Effector memory CD8-positive, alpha-beta T cell (primary cell): ENCODE data around the gene IFNL4.
"Not testable (repeated sequence)": the region's sequence is repeated elsewhere in the genome, so short reads cannot be mapped to it uniquely, and the experiment has no call there.

Experiments
- ATAC-seq: fragments of 150-1000 bp; cut with Tn5 transposase; replicated peaks from 2 replicates; pipeline ENCODE4 v1.10.0; 2021; ENCODE audit warnings: mild to moderate bottlenecking, moderate library complexity
- DNase-seq, 3 experiments: peaks; one replicate each; pipeline ENCODE4 v3.0.0; 2021
- H3K27ac Mint-ChIP-seq, 2 donors: one replicate each; pipeline ENCODE4 v1.8.0; 2022; ENCODE audit warnings: mild to moderate bottlenecking in 2 of 2, mixed read lengths in 2 of 2, moderate library complexity in 2 of 2
- H3K27me3 Mint-ChIP-seq, 2 donors: one replicate each; pipeline ENCODE4 v1.8.0; 2022; ENCODE audit warnings: mixed read lengths in 2 of 2
- H3K36me3 Mint-ChIP-seq: one replicate; pipeline ENCODE4 v1.8.0; 2022; ENCODE audit warnings: mild to moderate bottlenecking, moderate library complexity, mixed read lengths; ENCODE audit not compliant: insufficient read depth
- H3K4me1 Mint-ChIP-seq, 2 donors: one replicate each; pipeline ENCODE4 v1.8.0; 2022; ENCODE audit warnings: low read depth in 2 of 2, mixed read lengths in 2 of 2
- H3K4me3 Mint-ChIP-seq, 2 donors: one replicate each; pipeline ENCODE4 v1.8.0; 2022; ENCODE audit warnings: mild to moderate bottlenecking in 2 of 2, mixed read lengths in 2 of 2, moderate library complexity in 2 of 2
- H3K9me3 Mint-ChIP-seq, 2 donors: one replicate each; pipeline ENCODE4 v1.8.0; 2022; ENCODE audit warnings: mixed read lengths in 2 of 2

The IFNL4 gene

DNA sequence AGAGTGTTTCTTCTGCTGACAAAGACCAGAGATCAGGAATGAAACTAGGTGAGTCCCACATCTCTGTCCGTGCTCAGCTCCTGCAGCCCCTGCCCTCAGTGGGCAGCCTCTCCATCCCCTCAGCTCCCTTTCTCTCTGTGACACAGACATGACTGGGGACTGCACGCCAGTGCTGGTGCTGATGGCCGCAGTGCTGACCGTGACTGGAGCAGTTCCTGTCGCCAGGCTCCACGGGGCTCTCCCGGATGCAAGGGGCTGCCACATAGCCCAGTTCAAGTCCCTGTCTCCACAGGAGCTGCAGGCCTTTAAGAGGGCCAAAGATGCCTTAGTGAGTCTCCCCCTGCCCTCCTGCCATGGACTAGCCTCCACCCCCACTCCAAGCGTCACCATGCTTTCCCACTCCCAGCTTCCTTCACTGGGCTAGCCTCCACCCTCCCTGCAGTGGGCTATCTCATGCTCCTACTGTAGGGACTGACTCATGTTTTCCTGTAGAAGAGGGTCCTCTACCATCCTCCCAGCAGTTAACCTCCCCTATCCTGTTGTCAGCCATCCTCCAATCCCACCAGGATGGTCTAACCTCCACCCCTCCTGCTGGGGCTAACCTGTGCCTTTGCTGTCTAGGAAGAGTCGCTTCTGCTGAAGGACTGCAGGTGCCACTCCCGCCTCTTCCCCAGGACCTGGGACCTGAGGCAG, 20.0 kb upstream of the IFNL4 start:
- DNase-seq, H3K36me3 Mint-ChIP-seq, H3K9me3 Mint-ChIP-seq, ATAC-seq, H3K27ac Mint-ChIP-seq, H3K4me3 Mint-ChIP-seq: not testable (repeated sequence)
- Mint-ChIP-seq H3K4me1 (peaks cover 4 to 12% of the 10 kb centered on the region in 2 donors), H3K27me3 (peaks cover 20 to 50% of the 10 kb centered on the region in 2 donors)

- H3K27me3 Mint-ChIP-seq = peaks cover 26 to 56% of the 10 kb centered on the region in 2 donors
- not testable (repeated sequence) for DNase-seq, H3K9me3 Mint-ChIP-seq, H3K27ac Mint-ChIP-seq, H3K36me3 Mint-ChIP-seq, H3K4me3 Mint-ChIP-seq
- ATAC-seq = peak; percentile 73
- H3K4me1 Mint-ChIP-seq = peaks cover 7 to 15% of the 10 kb centered on the region in 2 donors
These were observed 19.4 kb upstream of the IFNL4 start, which contains the start of gene IFNL2 for GRCh38 chr19:39268085-39268484. IFNL2 (plus strand) TSS chr19:39268396; CDS start chr19:39268569, 173 bp downstream.

DNA sequence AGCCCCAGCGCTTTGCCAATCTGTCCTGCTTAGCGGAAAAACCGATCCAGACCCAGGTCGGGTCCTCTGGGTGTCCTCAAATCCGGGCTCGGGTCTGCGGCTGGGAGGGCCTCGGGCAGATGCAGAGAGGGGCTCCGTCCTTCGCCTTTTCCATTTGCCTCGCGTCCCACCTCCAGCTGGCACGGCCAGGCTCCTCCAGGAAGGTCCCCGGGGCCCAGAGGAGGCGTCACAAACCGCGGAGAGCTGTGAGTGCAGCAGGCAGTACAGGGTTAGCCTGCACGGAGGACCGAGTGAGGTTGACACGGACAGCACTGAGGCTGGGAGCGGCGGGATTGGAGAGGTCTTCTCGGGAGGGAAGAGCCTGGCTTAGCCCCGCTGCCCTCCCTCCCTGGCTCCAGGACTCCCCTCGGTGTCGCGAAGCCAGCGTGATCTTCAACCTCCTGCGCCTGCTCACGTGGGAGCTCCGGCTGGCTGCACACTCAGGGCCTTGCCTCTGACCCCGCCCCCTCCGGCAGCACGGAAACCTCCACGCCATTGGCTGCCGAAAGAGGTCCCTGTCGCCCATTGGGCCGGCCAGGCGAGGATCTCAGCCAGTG, 16.8 kb upstream of the IFNL4 start:
- DNase-seq (no peak), ATAC-seq (no peak)
- Mint-ChIP-seq H3K9me3 (no peaks in the 10 kb centered on the region), H3K27me3 (peaks cover 39 to 67% of the 10 kb centered on the region in 2 donors), H3K4me3 (peak overlapping the region in 1 of 2 donors; percentile 43), H3K36me3 (no peaks in the 10 kb centered on the region), H3K27ac (no peak overlapping the region), H3K4me1 (peaks cover 7 to 15% of the 10 kb centered on the region in 2 donors)

DNA sequence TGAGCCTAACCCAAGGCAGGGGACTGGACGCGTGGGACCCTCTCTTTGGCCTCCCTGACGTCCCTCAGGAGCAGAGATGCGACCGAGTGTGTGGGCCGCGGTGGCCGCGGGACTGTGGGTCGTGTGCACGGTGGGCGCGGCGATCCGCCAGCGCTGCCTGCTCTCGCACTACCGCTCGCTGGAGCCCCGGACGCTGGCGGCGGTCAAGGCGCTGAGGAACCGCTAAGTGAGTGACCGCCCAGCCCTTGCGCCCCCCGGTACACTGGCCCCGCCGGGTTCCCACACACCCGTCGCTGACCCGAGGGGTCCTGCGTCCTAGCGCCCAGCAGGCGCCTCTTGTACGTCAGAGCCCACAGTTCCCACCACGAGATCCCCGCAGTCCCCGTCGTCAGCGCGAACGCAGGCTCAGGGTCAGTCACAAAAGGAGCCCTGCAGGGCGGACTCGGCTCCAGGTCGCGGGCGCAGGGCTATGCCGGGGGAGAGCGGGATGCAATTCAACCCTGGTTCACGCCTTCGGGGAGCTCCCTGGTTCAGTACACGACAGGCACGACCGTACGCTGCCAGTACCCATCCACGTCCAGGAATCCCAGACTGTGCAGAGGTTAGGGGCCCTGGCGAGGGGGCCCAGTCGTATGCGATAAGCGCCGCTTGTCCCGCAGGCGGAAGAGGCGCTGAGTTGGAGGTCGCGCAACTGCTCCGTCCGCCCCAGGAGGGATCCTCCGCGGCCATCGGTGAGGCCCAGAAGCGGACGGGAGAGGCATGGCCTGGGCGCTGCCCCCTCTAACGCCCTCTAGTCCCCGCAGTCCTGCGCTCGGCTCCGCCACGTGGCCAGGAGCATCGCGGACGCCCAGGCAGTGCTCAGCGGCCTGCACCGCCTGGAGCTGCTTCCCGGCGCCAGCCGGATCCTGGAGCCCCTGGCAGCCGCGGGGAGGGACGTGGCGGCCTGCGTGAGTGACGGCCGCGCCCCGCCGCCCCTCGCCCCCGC, 15.9 kb upstream of the IFNL4 start:
- H3K4me1 Mint-ChIP-seq = peaks cover 7 to 12% of the 10 kb centered on the region in 2 donors
- H3K36me3 Mint-ChIP-seq = peaks cover 4% of the 10 kb centered on the region
- H3K27me3 Mint-ChIP-seq = peaks cover 34 to 59% of the 10 kb centered on the region in 2 donors

GRCh38 chr19:39263912-39264305, 15.3 kb upstream of the IFNL4 start:
- peak overlapping the region in 1 of 2 donors; percentile 26 for H3K4me3 Mint-ChIP-seq
- DNase-seq = no peak
- peak; percentile 15 for ATAC-seq
- H3K36me3 Mint-ChIP-seq = peaks cover 4% of the 10 kb centered on the region
- no peak overlapping the region for H3K27ac Mint-ChIP-seq
- peaks cover 27 to 52% of the 10 kb centered on the region in 2 donors for H3K27me3 Mint-ChIP-seq
- peaks cover 7 to 12% of the 10 kb centered on the region in 2 donors for H3K4me1 Mint-ChIP-seq
- H3K9me3 Mint-ChIP-seq = no peaks in the 10 kb centered on the region

More for the DNA sequence above, 15.9 kb upstream of the IFNL4 start:
- DNase-seq (no peak), ATAC-seq (peak; percentile 31)
- Mint-ChIP-seq H3K27ac (no peak overlapping the region), H3K4me3 (peak overlapping the region in 1 of 2 donors; percentile 26), H3K9me3 (no peaks in the 10 kb centered on the region)

- Mint-ChIP-seq H3K4me1 (peaks cover 12 to 17% of the 10 kb centered on the region in 2 donors), H3K27ac (no peak overlapping the region), H3K27me3 (peaks cover 24 to 48% of the 10 kb centered on the region in 2 donors), H3K4me3 (no peak overlapping the region), H3K36me3 (peaks cover 6% of the 10 kb centered on the region), H3K9me3 (no peaks in the 10 kb centered on the region)
- DNase-seq = no peak
- no peak for ATAC-seq
These were observed 13.8 kb upstream of the IFNL4 start for GRCh38 chr19:39262496-39262895.

DNA sequence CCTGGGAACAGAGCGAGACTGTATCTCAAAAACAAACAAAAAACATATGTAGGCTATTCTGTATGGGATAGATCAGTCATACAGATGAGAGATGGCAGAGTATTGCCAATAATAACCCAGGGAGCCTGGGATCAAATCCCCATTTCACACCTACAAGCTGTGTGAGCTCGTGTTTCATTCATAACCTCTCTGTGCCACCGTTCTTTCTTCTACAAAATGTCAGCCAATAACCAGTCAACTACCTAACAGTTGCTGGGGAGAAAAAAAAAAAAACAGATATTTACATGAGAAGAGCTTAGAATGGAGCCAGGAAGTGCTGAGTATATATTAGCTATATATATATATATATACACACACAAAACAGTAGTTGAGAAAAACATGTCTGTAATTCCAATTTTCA, 13.0 kb upstream of the IFNL4 start:
- Mint-ChIP-seq H3K9me3 (no peaks in the 10 kb centered on the region), H3K27ac (no peak overlapping the region), H3K27me3 (peaks cover 24 to 54% of the 10 kb centered on the region in 2 donors), H3K4me1 (peaks cover 12 to 15% of the 10 kb centered on the region in 2 donors), H3K4me3 (no peak overlapping the region), H3K36me3 (peaks cover 6% of the 10 kb centered on the region)
- no peak for DNase-seq
- ATAC-seq = no peak

DNA sequence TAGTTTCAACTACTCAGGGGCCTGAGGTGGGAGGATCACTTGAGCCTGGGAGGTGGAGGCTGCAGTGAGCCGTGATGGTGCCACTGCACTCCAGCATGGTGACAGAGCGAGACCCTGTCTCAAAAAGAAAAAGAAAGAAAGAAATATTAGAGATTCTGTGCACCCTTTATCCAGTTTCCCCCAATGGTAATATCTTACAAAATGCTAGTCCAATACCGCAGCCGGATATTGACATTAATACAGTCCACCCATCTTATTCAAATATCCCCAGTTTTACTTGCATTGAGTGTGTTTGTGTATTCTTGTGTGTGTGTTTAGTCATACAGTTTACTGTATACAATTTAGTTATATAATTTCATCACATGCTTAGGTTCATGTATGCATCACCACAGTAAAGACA, 8.6 kb upstream of the IFNL4 start:
- Mint-ChIP-seq H3K4me3 (no peak overlapping the region), H3K9me3 (no peaks in the 10 kb centered on the region), H3K27ac (no peak overlapping the region), H3K4me1 (peaks cover 5 to 6% of the 10 kb centered on the region in 2 donors), H3K36me3 (peaks cover 6% of the 10 kb centered on the region), H3K27me3 (peaks cover 4 to 40% of the 10 kb centered on the region in 2 donors)
- no peak for DNase-seq
- no peak for ATAC-seq

- no peaks in the 10 kb centered on the region for H3K9me3 Mint-ChIP-seq
- peaks cover 5 to 6% of the 10 kb centered on the region in 2 donors for H3K4me1 Mint-ChIP-seq
- peaks cover 0 to 28% of the 10 kb centered on the region in 2 donors for H3K27me3 Mint-ChIP-seq
- DNase-seq (no peak), ATAC-seq (no peak)
- no peak overlapping the region for H3K27ac Mint-ChIP-seq
- no peak overlapping the region for H3K4me3 Mint-ChIP-seq
- peaks cover 2% of the 10 kb centered on the region for H3K36me3 Mint-ChIP-seq
These were observed 6.1 kb upstream of the IFNL4 start for GRCh38 chr19:39254531-39255345.

- ATAC-seq (no peak), DNase-seq (no peak)
- H3K27me3 Mint-ChIP-seq = peaks cover 0 to 37% of the 10 kb centered on the region in 2 donors
- H3K27ac Mint-ChIP-seq = no peak overlapping the region
- H3K4me1 Mint-ChIP-seq = peaks cover 5 to 6% of the 10 kb centered on the region in 2 donors
- no peak overlapping the region for H3K4me3 Mint-ChIP-seq
- no peaks in the 10 kb centered on the region for H3K9me3 Mint-ChIP-seq
- H3K36me3 Mint-ChIP-seq = peaks cover 2% of the 10 kb centered on the region
These were observed 4.9 kb upstream of the IFNL4 start for GRCh38 chr19:39253374-39254149.

DNA sequence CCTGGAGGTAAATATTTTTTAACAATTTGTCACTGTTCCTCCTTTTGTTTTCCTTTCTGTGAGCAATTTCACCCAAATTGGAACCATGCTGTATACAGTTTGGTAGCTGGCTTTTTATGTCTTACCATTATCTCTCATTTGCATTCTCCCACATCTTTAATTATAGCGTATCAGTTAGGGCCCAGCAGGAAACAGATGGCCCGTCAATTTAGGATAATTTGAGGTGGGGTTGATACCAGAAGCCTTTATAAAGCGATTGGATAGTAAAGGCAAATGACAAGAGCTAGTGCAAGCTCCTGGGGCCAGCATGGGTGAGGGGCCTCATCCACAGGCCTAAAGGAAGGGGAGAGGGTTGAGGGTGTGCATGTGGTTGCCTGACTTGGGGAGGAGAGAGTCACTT, 3.8 kb upstream of the IFNL4 start:
- no peak for ATAC-seq
- H3K9me3 Mint-ChIP-seq = no peaks in the 10 kb centered on the region
- no peak for DNase-seq
- H3K27me3 Mint-ChIP-seq = peaks cover 0 to 46% of the 10 kb centered on the region in 2 donors
- H3K4me1 Mint-ChIP-seq = peaks cover 0 to 5% of the 10 kb centered on the region in 2 donors
- peak overlapping the region in 1 of 2 donors; percentile 74 for H3K27ac Mint-ChIP-seq
- H3K36me3 Mint-ChIP-seq = no peaks in the 10 kb centered on the region
- H3K4me3 Mint-ChIP-seq = no peak overlapping the region

DNA sequence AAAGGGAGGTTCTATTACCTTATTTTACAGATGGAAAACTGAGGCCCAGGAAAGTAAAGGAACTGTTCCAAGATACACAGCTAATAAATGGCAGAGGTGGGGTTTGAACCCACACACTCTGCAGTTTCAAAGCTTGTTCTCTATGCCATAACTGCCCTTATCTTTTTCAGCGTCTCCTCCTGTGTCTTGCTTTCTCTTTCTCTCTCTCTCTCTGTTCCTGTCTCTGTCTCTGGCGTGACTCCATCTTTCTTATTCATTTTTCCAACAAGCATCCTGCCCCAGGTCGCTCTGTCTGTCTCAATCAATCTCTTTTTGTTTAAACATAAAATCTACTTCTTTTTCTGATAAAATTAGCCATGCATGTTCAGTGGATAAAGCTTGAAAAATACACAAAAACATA, 3.2 kb upstream of the IFNL4 start:
- ATAC-seq (no peak), DNase-seq (no peak)
- Mint-ChIP-seq H3K36me3 (no peaks in the 10 kb centered on the region), H3K27ac (no peak overlapping the region), H3K4me1 (peaks cover 0 to 7% of the 10 kb centered on the region in 2 donors), H3K9me3 (no peaks in the 10 kb centered on the region), H3K4me3 (no peak overlapping the region), H3K27me3 (peaks cover 0 to 41% of the 10 kb centered on the region in 2 donors)
